GM18508 (cell line): ENCODE measurements around the gene CTSW.
A peak's percentile ranks its signal among the peaks of the same experiment; 100 is the strongest.

Source experiments
- ATAC-seq: cut with Tn5 transposase; IDR thresholded peaks from one replicate; pipeline ENCODE4 v1.9.1; 2021; ENCODE audit warnings: moderate number of reproducible peaks; ENCODE audit not compliant: insufficient read depth, unreplicated experiment

The CTSW gene

GRCh38 chr11:65898656-65899355, 19.2 kb downstream of the CTSW start:
- no peak for ATAC-seq

GRCh38 chr11:65899356-65900124, 19.9 kb downstream of the CTSW start:
- ATAC-seq: no peak

- ATAC-seq: no peak
These were observed 20.7 kb downstream of the CTSW start, which contains the start of gene FOSL1 for GRCh38 chr11:65900125-65900898. Gene FOSL1 (minus strand): TSS chr11:65900388. CDS start chr11:65900339, 49 bp downstream.

- no peak for ATAC-seq
These were observed 21.2 kb downstream of the CTSW start for GRCh38 chr11:65900899-65901180.

DNA sequence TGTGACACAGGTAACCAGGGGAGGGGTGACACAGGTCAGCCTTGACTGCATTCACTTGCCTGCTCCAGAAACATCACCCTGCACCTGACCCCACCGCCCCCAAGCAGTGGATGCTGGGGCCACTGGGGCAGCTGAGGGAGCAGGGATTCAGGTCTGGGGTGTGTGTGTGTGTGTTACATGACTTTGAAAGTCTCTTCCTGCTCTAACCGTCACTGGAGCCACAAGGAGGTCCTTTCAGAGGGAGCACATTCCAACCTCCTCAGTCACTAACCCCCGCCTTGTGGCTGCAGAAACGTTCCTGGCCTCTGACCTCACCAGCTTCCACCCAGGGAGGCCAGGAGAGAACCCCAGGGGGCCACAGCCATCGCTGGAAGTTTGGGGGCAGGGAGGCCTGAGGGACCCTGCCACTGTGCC, 23.4 kb downstream of the CTSW start:
- no peak for ATAC-seq

- ATAC-seq: no peak
These were observed 24.1 kb downstream of the CTSW start for GRCh38 chr11:65903715-65904114.

DNA sequence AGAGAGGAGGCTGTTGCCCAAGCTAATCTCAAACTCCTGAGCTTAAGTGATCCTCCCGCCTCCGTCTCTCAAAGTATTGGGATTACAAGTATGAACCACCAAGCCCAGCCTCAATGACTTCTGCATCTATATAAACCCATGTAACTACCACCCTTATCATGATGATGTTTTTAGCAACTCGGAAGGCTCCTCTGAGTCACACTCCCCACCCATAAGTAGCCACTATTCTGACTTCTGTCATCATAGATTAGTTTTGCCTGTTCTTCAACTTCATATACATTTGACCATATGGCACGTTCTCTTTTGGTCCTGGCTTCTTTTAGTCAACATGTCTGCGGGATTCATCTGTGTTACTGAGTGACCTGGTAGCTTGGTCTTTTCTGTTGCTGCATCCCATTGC, 27.0 kb downstream of the CTSW start:
- ATAC-seq: no peak

GRCh38 chr11:65907878-65908277, 28.2 kb downstream of the CTSW start:
- no peak for ATAC-seq

- no peak for ATAC-seq
These were observed 32.3 kb downstream of the CTSW start for GRCh38 chr11:65911682-65912568.

- ATAC-seq: no peak
These were observed 33.2 kb downstream of the CTSW start for GRCh38 chr11:65912845-65913244.

DNA sequence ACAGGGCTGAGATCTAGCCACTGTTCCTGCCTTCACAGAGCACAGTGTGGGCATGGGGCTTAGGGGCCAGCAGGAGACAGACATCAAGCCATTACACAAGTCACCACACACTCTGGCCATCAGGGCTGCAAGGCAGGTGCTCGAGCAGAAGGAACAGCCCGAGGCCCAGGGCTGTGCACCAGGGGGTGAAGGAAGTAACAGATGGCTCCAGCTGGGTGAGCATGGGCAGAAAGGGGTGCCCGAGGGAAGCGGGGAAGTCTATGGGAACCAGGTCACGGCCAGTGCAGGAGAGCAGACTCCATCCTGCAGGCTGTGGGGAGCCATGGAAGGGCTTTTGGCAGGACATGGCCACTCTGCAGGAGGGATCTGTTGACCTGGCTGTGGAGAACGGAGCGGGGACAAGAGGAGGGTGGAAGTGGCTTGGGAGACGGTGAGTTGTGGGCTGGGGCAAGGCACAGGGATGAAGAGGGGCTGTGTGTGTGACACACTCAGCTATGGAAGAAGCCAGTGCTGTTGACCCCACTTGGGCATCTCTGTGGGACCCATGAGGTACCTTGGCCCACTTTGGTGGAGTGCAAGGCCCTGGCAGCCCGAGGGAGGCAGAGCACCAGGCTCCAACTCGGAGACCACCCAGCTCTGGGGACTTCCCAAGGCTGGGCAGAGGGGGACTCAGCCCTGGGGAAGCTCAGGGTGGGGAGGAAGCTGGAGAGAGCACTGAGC, 35.6 kb downstream of the CTSW start:
- no peak for ATAC-seq

GRCh38 chr11:65915821-65916251, 36.2 kb downstream of the CTSW start:
- no peak for ATAC-seq

DNA sequence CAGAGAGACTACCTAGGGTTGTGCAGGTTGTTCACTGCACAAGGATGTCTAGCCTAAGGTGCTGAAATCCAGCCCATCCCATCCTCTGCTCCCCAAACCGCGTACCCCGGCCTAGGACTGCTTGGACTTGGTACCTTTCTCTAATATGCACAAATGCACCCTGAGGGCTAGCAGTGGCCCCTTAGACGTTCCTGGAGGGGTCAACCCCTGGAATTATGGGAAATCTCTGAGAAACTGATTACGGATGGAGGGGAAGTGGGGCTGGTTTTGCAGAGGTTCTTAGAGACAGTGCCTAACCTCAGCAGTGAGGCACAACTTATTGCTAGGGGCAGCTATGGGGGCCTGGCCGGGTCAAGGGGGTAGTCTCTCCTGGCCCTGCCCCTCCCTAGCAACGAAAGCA, 36.8 kb downstream of the CTSW start:
- no peak for ATAC-seq

- ATAC-seq: no peak
These were observed 37.4 kb downstream of the CTSW start for GRCh38 chr11:65917077-65917433.

DNA sequence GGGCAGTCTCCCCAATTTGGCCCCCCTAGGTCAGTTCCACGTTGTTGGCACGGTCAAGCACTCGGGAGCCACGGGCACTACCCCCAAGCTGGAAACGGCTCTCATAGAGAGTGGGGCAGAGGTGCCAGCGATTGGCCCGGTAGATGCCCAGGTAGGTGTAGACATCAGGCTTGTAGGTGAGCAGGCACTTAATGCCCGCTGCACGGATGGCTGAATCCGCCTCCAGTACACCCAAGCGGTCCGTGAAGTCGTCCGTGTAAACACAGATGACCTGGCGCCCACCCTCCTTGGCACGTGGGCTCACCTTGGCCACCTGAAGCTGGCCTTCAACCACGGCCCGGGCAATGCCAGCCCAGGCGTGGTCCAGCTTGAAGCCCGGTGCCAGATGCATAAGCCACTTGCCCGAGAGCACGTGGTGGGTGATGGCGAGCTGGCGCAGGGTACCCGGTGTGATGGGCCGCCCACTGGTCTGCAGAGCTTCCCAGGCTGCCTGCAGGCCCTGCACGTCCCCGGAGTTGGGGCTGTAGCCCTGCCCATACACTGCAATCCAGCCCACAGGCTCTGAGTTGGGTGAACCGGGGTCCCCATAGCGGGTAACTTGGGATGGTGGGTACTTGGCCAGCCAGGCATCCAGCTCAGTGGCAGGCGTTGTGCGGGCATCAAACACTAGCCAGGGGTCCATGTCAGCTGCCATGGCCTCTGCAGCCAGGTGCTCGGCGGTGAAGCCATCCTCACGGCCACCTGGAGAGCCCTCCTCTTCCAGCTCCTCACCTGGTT, 38.0 kb downstream of the CTSW start:
- ATAC-seq: no peak

DNA sequence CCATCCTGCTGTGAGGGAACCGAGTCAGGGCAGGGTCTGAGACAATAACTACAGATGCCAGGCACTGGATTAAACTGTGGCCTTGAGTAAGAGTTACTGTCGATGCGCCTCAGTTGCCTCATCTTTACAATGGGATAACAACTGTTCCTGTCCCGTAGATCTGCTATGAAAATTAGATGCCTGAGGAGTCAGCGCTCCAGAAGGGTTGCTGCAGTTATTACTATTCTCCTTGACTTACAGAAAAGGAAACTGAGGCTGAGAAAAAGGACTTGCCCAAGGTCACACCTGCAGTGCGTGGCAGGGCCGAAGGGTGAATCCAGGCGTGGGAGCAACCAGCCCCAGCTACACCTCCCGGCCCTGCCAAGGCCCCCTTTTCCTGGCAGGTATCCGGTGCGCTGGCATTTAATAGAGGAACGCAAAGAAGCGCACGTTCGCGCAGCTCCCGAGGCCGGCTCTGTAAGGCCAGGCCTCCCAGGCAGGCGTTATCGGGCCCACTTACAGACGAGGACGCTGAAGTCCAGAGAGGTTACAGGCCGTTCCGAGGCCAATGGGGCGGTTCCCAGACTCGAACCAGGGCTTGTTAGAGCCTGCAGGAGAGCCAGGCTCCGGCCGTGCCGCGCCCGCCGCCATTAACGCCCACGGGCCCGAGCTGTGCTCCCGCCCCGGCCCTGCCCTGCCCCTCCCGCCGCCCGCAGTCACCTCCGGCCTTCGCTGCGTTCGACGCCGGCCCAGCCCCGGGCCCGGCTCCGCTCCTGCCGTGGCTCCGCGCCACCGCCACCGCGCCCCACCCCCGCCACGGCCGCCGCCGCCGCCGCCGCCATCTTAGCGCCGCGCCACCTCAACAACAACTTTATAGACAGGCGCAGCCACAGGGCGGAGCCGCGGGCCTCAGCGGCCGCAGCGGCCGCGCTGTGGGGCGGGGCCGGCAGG, 38.8 kb downstream of the CTSW start, which contains the start of gene C11orf68:
TSS of gene C11orf68 (minus strand) at position 852 of the 930 bp plus-strand sequence. CDS start at position 821, 31 bp downstream.
- peak; percentile 15 for ATAC-seq

DNA sequence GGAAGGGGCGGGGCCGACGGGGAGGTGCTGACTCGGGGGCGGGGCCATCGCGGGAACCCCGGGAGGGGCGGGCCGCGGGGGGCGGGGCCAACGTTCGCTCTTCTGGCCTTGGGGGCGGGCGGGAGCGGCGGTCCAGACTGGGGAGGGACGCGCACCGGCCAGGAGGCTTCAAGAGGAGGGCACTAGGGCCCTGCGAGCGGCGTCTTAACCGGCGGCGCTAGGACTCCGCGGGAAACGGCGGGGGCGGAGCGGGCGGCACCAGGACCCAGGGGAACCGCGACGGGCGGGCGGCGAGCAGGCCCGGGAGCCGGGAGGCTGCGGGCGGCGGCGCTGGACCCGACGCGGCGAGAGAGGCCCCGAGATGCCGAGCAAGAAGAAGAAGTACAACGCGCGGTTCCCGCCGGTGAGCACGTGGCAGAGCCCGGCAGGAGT, 39.5 kb downstream of the CTSW start, which contains the start of gene DRAP1:
TSS of gene DRAP1 (plus strand) at position 286 of the 432 bp plus-strand sequence. CDS start at position 362, 76 bp downstream.
- ATAC-seq: peak; percentile 52
